H1 (cell line): Measurements from ENCODE around the gene SLC35F1. TPM values are rescaled to one million over a fixed set of nuclear protein-coding genes. Genes with fewer than 3 reads are reported as not detected.

ENCODE experiments used
- CTCF ChIA-PET: fragments of 300-600 bp; sonication (Branson Sonifier 250); formaldehyde crosslinking; loops from one replicate; lab custom pipeline; 2021; ENCODE audit not compliant: partially characterized antibody; lab: Charles Lee
- POLR2A ChIA-PET: fragments of 300-600 bp; sonication (Branson Sonifier 250); formaldehyde crosslinking; loops from one replicate; lab custom pipeline; 2021; ENCODE audit warnings: inconsistent platforms; ENCODE audit not compliant: partially characterized antibody; lab: Charles Lee
- DNase-seq, 2 experiments: peaks; one replicate each; pipeline versions ENCODE4 v3.0.0 to v3.0.0-alpha.2; 2010 to 2022; ENCODE audit warnings: low spot score in 2 of 2, low read depth in 1 of 2, mixed read lengths in 1 of 2
- FAIRE-seq: peaks from 2 replicates; lab custom pipeline; 2011; peaks lifted over from hg19 to GRCh38; lab: Jason Lieb, UNC
- H2AFZ ChIP-seq: 2 replicates; pipeline ENCODE4 v1.8.1; 2012; ENCODE audit warnings: low read length, inconsistent platforms
- H2AK5ac ChIP-seq: 2 replicates; pipeline ENCODE4 v1.6.1; 2013; ENCODE audit warnings: low read depth, low read length
- H2BK120ac ChIP-seq: replicated peaks from 2 replicates; pipeline ENCODE3; 2013; ENCODE audit warnings: low read depth, low read length, inconsistent platforms
- H2BK12ac ChIP-seq: 2 replicates; pipeline ENCODE4 v1.6.1; 2013; ENCODE audit warnings: low read depth, low read length
- H2BK15ac ChIP-seq: 2 replicates; pipeline ENCODE4 v1.6.1; 2013; ENCODE audit warnings: low read length
- H2BK20ac ChIP-seq: 2 replicates; pipeline ENCODE4 v1.6.1; 2013; ENCODE audit warnings: low read length
- H2BK5ac ChIP-seq: 2 replicates; pipeline ENCODE4 v1.6.1; 2013; ENCODE audit warnings: low read depth, low read length
- H3K14ac ChIP-seq: 2 replicates; pipeline ENCODE4 v1.6.1; 2013; ENCODE audit warnings: inconsistent platforms; ENCODE audit not compliant: insufficient read length
- H3K18ac ChIP-seq: 2 replicates; pipeline ENCODE4 v1.6.1; 2013; ENCODE audit warnings: low read length; ENCODE audit errors: extremely low read depth
- H3K23ac ChIP-seq: 2 replicates; pipeline ENCODE4 v1.6.1; 2013; ENCODE audit warnings: inconsistent platforms; ENCODE audit not compliant: insufficient read length
- H3K23me2 ChIP-seq: 2 replicates; pipeline ENCODE4 v1.6.1; 2013; ENCODE audit warnings: low read depth, low read length
- H3K27ac ChIP-seq: 2 replicates; pipeline ENCODE4 v1.6.1; 2011; ENCODE audit warnings: low read depth, low read length, inconsistent platforms
- H3K27me3 ChIP-seq, 4 experiments: replicated peaks in 1 of 4; 1 replicate in 1 of 4; 2 replicates in 3 of 4; pipeline versions ENCODE4 v1.6.1 to v1.8.1; 2011 to 2013; ENCODE audit warnings: low read length in 3 of 4, mild to moderate bottlenecking in 3 of 4, inconsistent platforms in 2 of 4, mixed read lengths in 2 of 4, moderate library complexity in 1 of 4; ENCODE audit not compliant: control insufficient read depth in 3 of 4, insufficient read depth in 3 of 4; ENCODE audit errors: extremely low read depth in 1 of 4
- H3K36me3 ChIP-seq, 4 experiments: 2 replicates each; pipeline versions ENCODE4 v1.6.1 to v1.8.1; 2011 to 2013; ENCODE audit warnings: mild to moderate bottlenecking in 4 of 4, low read length in 3 of 4, moderate library complexity in 2 of 4, control low read depth in 1 of 4, inconsistent platforms in 1 of 4; ENCODE audit not compliant: insufficient read depth in 4 of 4, control insufficient read depth in 2 of 4
- H3K4ac ChIP-seq: replicated peaks from 2 replicates; pipeline ENCODE3; 2013; ENCODE audit warnings: low read length, low read depth, mixed read lengths, inconsistent platforms; ENCODE audit not compliant: insufficient read length
- H3K4me1 ChIP-seq, 4 experiments: replicated peaks in 1 of 4; 1 replicate in 1 of 4; 2 replicates in 3 of 4; pipeline versions ENCODE4 v1.6.1 to v1.8.1; 2011 to 2013; ENCODE audit warnings: low read length in 3 of 4, inconsistent platforms in 2 of 4, mixed read lengths in 1 of 4; ENCODE audit not compliant: insufficient read depth in 4 of 4, control insufficient read depth in 3 of 4
- H3K4me2 ChIP-seq, 2 experiments: 2 replicates each; pipeline versions ENCODE4 v1.6.1 to v1.8.1; 2011 to 2013; ENCODE audit warnings: low read depth in 2 of 2, low read length in 2 of 2, control low read depth in 1 of 2, inconsistent platforms in 1 of 2, mild to moderate bottlenecking in 1 of 2; ENCODE audit not compliant: insufficient read depth in 1 of 2
- H3K4me3 ChIP-seq, 4 experiments: fragments of 200-600, 300-600 bp in 1 of 4; sonication (generic), shearing (Covaris generic), sonication (Bioruptor Twin) in 1 of 4; 2 replicates each; pipeline versions ENCODE4 v1.5.1 to v1.8.1; 2011 to 2016; ENCODE audit warnings: low read length in 4 of 4, low read depth in 3 of 4, control low read depth in 2 of 4, inconsistent platforms in 2 of 4, mild to moderate bottlenecking in 2 of 4, mixed read lengths in 1 of 4, moderate library complexity in 1 of 4; ENCODE audit not compliant: insufficient read depth in 2 of 4; ENCODE audit errors: extremely low read depth in 1 of 4
- H3K56ac ChIP-seq: replicated peaks from 2 replicates; pipeline ENCODE3; 2013; ENCODE audit warnings: low read depth, mild to moderate bottlenecking, mixed read lengths, low read length, inconsistent platforms; ENCODE audit not compliant: insufficient read length
- H3K79me1 ChIP-seq: 2 replicates; pipeline ENCODE4 v1.6.1; 2013; ENCODE audit warnings: low read depth, low read length, control low read depth
- H3K79me2 ChIP-seq, 2 experiments: 2 replicates each; pipeline versions ENCODE4 v1.6.1 to v1.8.1; 2012 to 2013; ENCODE audit warnings: low read length in 2 of 2, mild to moderate bottlenecking in 2 of 2, inconsistent platforms in 1 of 2; ENCODE audit not compliant: insufficient read depth in 2 of 2, control insufficient read depth in 1 of 2
- H3K9ac ChIP-seq, 4 experiments: replicated peaks in 1 of 4; 1 replicate in 1 of 4; 2 replicates in 3 of 4; pipeline versions ENCODE4 v1.6.1 to v1.8.1; 2011 to 2013; ENCODE audit warnings: low read depth in 3 of 4, low read length in 3 of 4, control low read depth in 2 of 4, mild to moderate bottlenecking in 2 of 4, moderate library complexity in 2 of 4, inconsistent platforms in 1 of 4; ENCODE audit errors: extremely low read depth in 1 of 4
- H3K9me3 ChIP-seq, 2 experiments: 2 replicates each; pipeline versions ENCODE4 v1.6.1 to v1.8.1; 2012 to 2013; ENCODE audit warnings: mild to moderate bottlenecking in 2 of 2, moderate library complexity in 2 of 2, control low read depth in 1 of 2, inconsistent platforms in 1 of 2, low read depth in 1 of 2, low read length in 1 of 2, mixed read lengths in 1 of 2; ENCODE audit not compliant: insufficient read depth in 2 of 2
- H4K20me1 ChIP-seq, 2 experiments: replicated peaks in 1 of 2; 2 replicates each; pipeline versions ENCODE3 to v1.8.1; 2011 to 2013; ENCODE audit warnings: inconsistent platforms in 2 of 2, low read length in 2 of 2, mild to moderate bottlenecking in 1 of 2; ENCODE audit not compliant: insufficient read depth in 2 of 2, control insufficient read depth in 1 of 2
- H4K5ac ChIP-seq: 2 replicates; pipeline ENCODE4 v1.6.1; 2013; ENCODE audit warnings: low read length, low read depth, mixed read lengths, inconsistent platforms; ENCODE audit not compliant: insufficient read length
- H4K8ac ChIP-seq: 2 replicates; pipeline ENCODE4 v1.8.0; 2013; ENCODE audit warnings: mild to moderate bottlenecking, moderate library complexity, low read length, inconsistent platforms; ENCODE audit not compliant: insufficient read depth; ENCODE audit errors: extremely low read depth
- H4K91ac ChIP-seq: replicated peaks from 2 replicates; pipeline ENCODE3; 2013; ENCODE audit warnings: low read length, mixed read lengths, inconsistent platforms; ENCODE audit not compliant: insufficient read length
- BACH1 ChIP-seq: IDR thresholded peaks from 2 replicates; pipeline ENCODE4 v1.6.1; 2012; ENCODE audit warnings: low read length, improper control_type of control experiment
- FOSL1 ChIP-seq: IDR thresholded peaks from 2 replicates; pipeline ENCODE4 v1.6.1; 2011; ENCODE audit warnings: mild to moderate bottlenecking, low read depth, low read length, moderate library complexity; ENCODE audit not compliant: insufficient read depth
- KDM5A ChIP-seq: fragments of 200-600 bp; IDR thresholded peaks from 2 replicates; pipeline ENCODE4 v1.7.1; 2012; ENCODE audit warnings: mild to moderate bottlenecking, low read length, inconsistent platforms, mixed read lengths
- POLR2AphosphoS5 ChIP-seq: IDR thresholded peaks from 2 replicates; pipeline ENCODE4 v1.6.1; 2011; ENCODE audit warnings: low read depth, low read length
- SIN3A ChIP-seq, 2 experiments: IDR thresholded peaks in 1 of 2; conservative IDR thresholded peaks in 1 of 2; 2 replicates each; pipeline ENCODE4 v1.6.1; 2011 to 2012; ENCODE audit warnings: low read length in 2 of 2, improper control_type of control experiment in 1 of 2, low read depth in 1 of 2, mild to moderate bottlenecking in 1 of 2
- SRF ChIP-seq: IDR thresholded peaks from 2 replicates; pipeline ENCODE4 v1.6.1; 2011; ENCODE audit warnings: mild to moderate bottlenecking, low read depth, low read length, moderate library complexity
- TAF1 ChIP-seq: IDR thresholded peaks from 2 replicates; pipeline ENCODE4 v1.6.1; 2011; ENCODE audit warnings: mild to moderate bottlenecking, low read depth, low read length
- YY1 ChIP-seq: IDR thresholded peaks from 2 replicates; pipeline ENCODE4 v1.6.1; 2011; ENCODE audit warnings: low read depth, mild to moderate bottlenecking, low read length
- WGBS, 2 experiments: shearing (Covaris generic) in 1 of 2; methylation state at CpG; one replicate each; pipeline versions ENCODE4 v1.1.6 to v1.1.7; 2013 to 2015; ENCODE audit warnings: low lambda C conversion rate in 2 of 2, mixed read lengths in 2 of 2, inconsistent platforms in 1 of 2, low coverage in 1 of 2, missing lambda C conversion rate in 1 of 2; ENCODE audit not compliant: insufficient replicate concordance in 2 of 2, insufficient coverage in 1 of 2, insufficient read length in 1 of 2; ENCODE audit errors: extremely low coverage in 1 of 2, missing lambda C conversion rate in 1 of 2; 5-methylcytosine and 5-hydroxymethylcytosine counted together
- polyA plus RNA-seq, 7 experiments: library from polyadenylated mRNA; depleted of rRNA in 3 of 7; stranded (reverse) in 5 of 7; unstranded in 2 of 7; fragments of >200 nt in 5 of 7; fragments of 200-250 nt in 2 of 7; gene quantifications; 1 replicate in 5 of 7; 2 replicates in 1 of 7; 4 replicates in 1 of 7; pipeline versions ENCODE4 v1.2.1 to v1.2.3, GENCODE V29; 2011 to 2013; ENCODE audit warnings: missing spikeins in 2 of 7, mixed read lengths in 2 of 7
- total RNA-seq: library from RNA; stranded (reverse); fragmentation: NEBNext Ultra II Directional; extraction: Animal tissue kit (Norgen Biotek cat#: 25700); gene quantifications from 2 replicates; pipeline ENCODE4 v1.2.1, GENCODE V29; 2021
- TF ChIP-seq, protein P1 (sequence below): IDR thresholded peaks from 2 replicates; pipeline ENCODE4 v1.6.1; 2012; ENCODE audit warnings: inconsistent platforms

Gene SLC35F1
- total and polyA plus RNA-seq, 2 of the 8 experiments (the other 6 are each of a cell fraction or from before 2014, with no cell fraction given) = 7.0 to 10.0 TPM

DNA sequence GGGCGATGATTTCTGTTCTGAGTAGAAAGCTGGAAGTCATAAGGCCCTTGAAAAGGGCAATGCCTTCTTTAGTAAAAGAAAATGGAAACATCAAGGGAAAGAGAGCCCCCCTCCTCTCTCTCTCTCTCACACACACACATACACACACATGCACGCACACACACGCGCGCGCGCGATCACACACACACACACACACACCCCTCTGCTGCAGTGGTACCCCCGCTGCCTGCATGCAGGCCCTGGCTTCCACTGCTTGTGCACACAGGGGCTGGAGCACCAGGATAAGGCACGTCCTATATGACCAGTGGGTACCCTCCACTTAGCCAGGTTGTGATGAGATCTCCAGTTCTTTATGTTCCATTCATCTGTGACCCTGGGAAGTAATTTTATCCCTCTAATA lies 300.9 kb downstream of the SLC35F1 start:
- no peak overlapping the region for H3K18ac ChIP-seq
- no peaks in the 10 kb centered on the region for H3K79me2 ChIP-seq
- CTCF ChIA-PET = no interaction called here
- WGBS, 2 experiments = 94% methylated on average over 10 of the region's 10 CpGs; no CpG with 5 or more reads in 1 of the 2 experiments
- no peak overlapping the region for H2BK120ac ChIP-seq
- no peaks in the 10 kb centered on the region for H3K27me3 ChIP-seq
- no peaks in the 10 kb centered on the region for H3K36me3 ChIP-seq
- H3K4me1 ChIP-seq = no peaks in the 10 kb centered on the region; a peak in 1 of 7 replicates
- no peak overlapping the region for H2BK5ac ChIP-seq
- FAIRE-seq (no peak), DNase-seq (no peak)
- no peak overlapping the region for H4K91ac ChIP-seq
- peaks cover 2% of the 10 kb centered on the region; the same call in 1 of the 2 replicates for H3K23me2 ChIP-seq
- no peaks in the 10 kb centered on the region for H4K20me1 ChIP-seq
- H3K4me3 ChIP-seq = no peak overlapping the region
- no peak overlapping the region for H2BK20ac ChIP-seq
- H4K8ac ChIP-seq = no peak overlapping the region
- no peak overlapping the region for H4K5ac ChIP-seq
- H2AK5ac ChIP-seq = no peak overlapping the region; the same call in 1 of the 2 replicates
- H3K4ac ChIP-seq = no peak overlapping the region
- no peak overlapping the region for H2BK12ac ChIP-seq
- no peak overlapping the region for H3K27ac ChIP-seq
- H3K9me3 ChIP-seq = no peaks in the 10 kb centered on the region
- H3K23ac ChIP-seq = no peak overlapping the region
- H2AFZ ChIP-seq = no peak overlapping the region
- H3K79me1 ChIP-seq = no peaks in the 10 kb centered on the region
- no peak overlapping the region for H3K9ac ChIP-seq
- no peak overlapping the region for H3K14ac ChIP-seq
- no peak overlapping the region for H3K4me2 ChIP-seq
- no peak overlapping the region for H3K56ac ChIP-seq
- POLR2A ChIA-PET = no interaction called here
- H2BK15ac ChIP-seq = no peak overlapping the region
- TF ChIP-seq BACH1 (no peak), SRF (no peak), TAF1 (no peak), SIN3A (conservative IDR thresholded peaks at IDR 0.05 in 1 of 2, IDR thresholded peaks at IDR 0.05 in 1 of 2; ENCODE audit: low read depth in 1 of 2, low read length in 2 of 2) (no peak), YY1 (no peak), FOSL1 (no peak), POLR2AphosphoS5 (no peak), KDM5A (no peak)
- TF ChIP-seq, protein P1, sequence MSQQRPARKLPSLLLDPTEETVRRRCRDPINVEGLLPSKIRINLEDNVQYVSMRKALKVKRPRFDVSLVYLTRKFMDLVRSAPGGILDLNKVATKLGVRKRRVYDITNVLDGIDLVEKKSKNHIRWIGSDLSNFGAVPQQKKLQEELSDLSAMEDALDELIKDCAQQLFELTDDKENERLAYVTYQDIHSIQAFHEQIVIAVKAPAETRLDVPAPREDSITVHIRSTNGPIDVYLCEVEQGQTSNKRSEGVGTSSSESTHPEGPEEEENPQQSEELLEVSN = no peak
